ENCODE data around the gene RBBP7. TPM values are rescaled to one million over a fixed set of nuclear protein-coding genes. Genes with fewer than 3 reads are reported as not detected.

Gene RBBP7
- total and polyA plus RNA-seq, 10 of the 15 experiments (the other 5 are each of a cell fraction or from before 2014, with no cell fraction given), result 95.3 to 277 (median 194) TPM

GRCh38 chrX:16853537-16853936 is 16.6 kb downstream of the RBBP7 start:
- FAIRE-seq (no peak), ATAC-seq (no peak), DNase-seq (ENCODE audit: low read depth, low spot score) (no peak)
- intact Hi-C loops (cut with micrococcal nuclease; ENCODE audit: unreplicated experiment), result no loop called here
- 54% methylated on average over 3 of the region's 3 CpGs for WGBS (ENCODE audit: insufficient coverage, insufficient replicate concordance, low lambda C conversion rate, missing lambda C conversion rate)
- H3K9ac ChIP-seq (ENCODE audit: control insufficient read depth, insufficient read depth, low read length), result no peak overlapping the region
- H3K36me3 ChIP-seq (ENCODE audit: control insufficient read depth in 2 of 2, insufficient read depth in 2 of 2, low read length in 1 of 2), result peaks cover 4 to 6% of the 10 kb centered on the region in 2 experiments
- in situ Hi-C loops (cut with MboI), result no loop called here
- H3K9me3 ChIP-seq (replicated peaks; ENCODE audit: control insufficient read depth, insufficient read depth, low read length), result no peaks in the 10 kb centered on the region; the same call in 1 of the 3 replicates
- ChIA-PET SMC1A (ENCODE audit: uncharacterized antibody, unreplicated experiment) (interaction anchor here (1.0 to 1.1 kb wide), 2 partner anchors 28 to 29 kb away, joined by 3 to 5 read pairs; no protein-coding TSS in a partner anchor), CTCF (interaction anchor here (0.7 to 2.8 kb wide), 3 partner anchors 27 to 39 kb away, joined by 3 to 16 read pairs (median 5); no protein-coding TSS in a partner anchor), RAD21 (ENCODE audit: unreplicated experiment) (interaction anchor here (1.2 to 1.3 kb wide), 2 partner anchors 29 to 34 kb away, joined by 4 to 5 read pairs; no protein-coding TSS in a partner anchor), POLR2A (no interaction called here)
- H3K4me2 ChIP-seq (ENCODE audit: control insufficient read depth, insufficient read depth), result no peak overlapping the region
- H2AFZ ChIP-seq (ENCODE audit: control insufficient read depth, low read depth, low read length), result no peak overlapping the region
- no peaks in the 10 kb centered on the region; the same call in none of the 2 replicates for H3K79me2 ChIP-seq (ENCODE audit: control insufficient read depth, insufficient read depth, low read length)
- H4K20me1 ChIP-seq (ENCODE audit: control insufficient read depth, insufficient read depth), result peaks cover 3% of the 10 kb centered on the region; the same call in 1 of the 2 replicates
- H3K4me3 ChIP-seq, result no peak overlapping the region
- no peak for TF ChIP-seq TCF12 (IDR thresholded peaks at IDR 0.05; ENCODE audit: low read depth, low read length)
- no peak for TF ChIP-seq CBFB (IDR thresholded peaks at IDR 0.05; ENCODE audit: low read depth)
- TF ChIP-seq ZBTB11 (CRISPR knock-in tag; IDR thresholded peaks at IDR 0.05), result no peak
- no peak for TF ChIP-seq ZZZ3 (IDR thresholded peaks at IDR 0.05; ENCODE audit: control insufficient read depth, insufficient read length, low read depth)
- no peak for TF ChIP-seq PBX3 (IDR thresholded peaks at IDR 0.05; ENCODE audit: insufficient replicate concordance, low read depth, low read length)
- no peak for TF ChIP-seq ZBTB33 (IDR thresholded peaks at IDR 0.05)
- TF ChIP-seq KLF5 (IDR thresholded peaks at IDR 0.05; ENCODE audit: partially characterized antibody), result no peak
- TF ChIP-seq ELK1 (IDR thresholded peaks at IDR 0.05; ENCODE audit: low read depth, low read length), result no peak
- no peak for TF ChIP-seq NFYA (IDR thresholded peaks at IDR 0.05; ENCODE audit: borderline replicate concordance, low read depth, low read length)
- no peak for TF ChIP-seq CREB1 (IDR thresholded peaks at IDR 0.05; ENCODE audit: low read depth)
- no peak for TF ChIP-seq HDAC2 (IDR thresholded peaks at IDR 0.05)
- TF ChIP-seq MXI1 (IDR thresholded peaks at IDR 0.05; ENCODE audit: low read depth, low read length), result no peak
- no peak for TF ChIP-seq NBN (IDR thresholded peaks at IDR 0.05)
- H3K4me1 ChIP-seq (ENCODE audit: control insufficient read depth, insufficient read depth, low read length), result no peaks in the 10 kb centered on the region
- H3K27me3 ChIP-seq (replicated peaks in 1 of 2; ENCODE audit: control insufficient read depth in 2 of 2, insufficient read depth in 2 of 2, low read length in 1 of 2), result no peaks in the 10 kb centered on the region
- no peak overlapping the region for H3K27ac ChIP-seq (ENCODE audit: control insufficient read depth, insufficient read depth)
- BruUV-seq (replicated peaks), result no TSS peak

All from GM12878 (cell line).